Left renal pelvis (tissue), 4 donors: Measurements from ENCODE around the gene ID2. TPM values are rescaled to one million over a fixed set of nuclear protein-coding genes. Genes with fewer than 3 reads are reported as not detected.

Experiments
- DNase-seq, 4 donors: peaks; one replicate each; pipeline ENCODE4 v3.0.0-alpha.2; 2013; ENCODE audit warnings: low read depth in 4 of 4, low spot score in 3 of 4
- polyA plus RNA-seq, 4 donors: library from polyadenylated mRNA; unstranded; fragments of 120-200 nt; gene quantifications; one replicate each; pipeline ENCODE4 v1.2.1, GENCODE V29; 2013; ENCODE audit not compliant: insufficient read length in 4 of 4

ID2 gene
- polyA plus RNA-seq, 4 donors = 245 to 352 (median 299) TPM

DNA sequence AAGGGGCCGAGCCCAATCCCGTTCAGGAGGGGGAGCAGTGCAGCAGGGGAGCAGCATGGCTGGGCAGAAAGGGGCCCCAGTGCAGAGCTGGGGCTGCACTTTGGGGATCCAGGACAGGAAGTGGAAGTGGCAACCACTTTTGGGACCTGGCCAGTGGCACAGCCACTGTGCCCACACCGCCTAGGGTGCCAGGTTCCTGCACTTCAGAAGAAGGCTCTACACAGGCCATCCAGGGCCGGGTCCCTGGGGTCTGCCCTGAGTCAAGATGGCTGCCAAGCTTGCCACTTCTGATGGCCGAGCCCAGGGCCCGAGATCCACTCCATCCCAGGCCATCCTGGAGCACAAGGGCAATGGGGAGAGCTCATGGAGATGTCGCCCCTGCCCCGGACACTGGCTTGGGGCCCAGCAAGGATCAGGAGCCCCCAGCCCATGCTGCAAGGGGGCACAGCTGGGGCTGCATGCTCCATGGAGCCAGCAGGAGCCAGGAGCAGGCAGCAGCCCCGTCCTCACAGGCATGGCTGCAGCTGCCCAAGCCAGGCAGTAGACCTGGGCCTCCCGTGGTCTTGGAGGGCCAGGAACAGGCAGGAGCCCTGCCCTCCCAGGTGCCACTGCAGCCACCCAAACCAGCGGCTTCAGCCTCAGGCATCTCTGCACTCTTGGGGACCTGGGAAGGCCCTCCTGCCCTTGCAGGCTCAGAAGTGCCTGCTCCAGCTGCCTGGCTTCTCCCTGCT lies 35.0 kb upstream of the ID2 start:
- DNase-seq = no peak

GRCh38 chr2:8647462-8647857 lies 34.4 kb upstream of the ID2 start:
- DNase-seq = no peak

DNA sequence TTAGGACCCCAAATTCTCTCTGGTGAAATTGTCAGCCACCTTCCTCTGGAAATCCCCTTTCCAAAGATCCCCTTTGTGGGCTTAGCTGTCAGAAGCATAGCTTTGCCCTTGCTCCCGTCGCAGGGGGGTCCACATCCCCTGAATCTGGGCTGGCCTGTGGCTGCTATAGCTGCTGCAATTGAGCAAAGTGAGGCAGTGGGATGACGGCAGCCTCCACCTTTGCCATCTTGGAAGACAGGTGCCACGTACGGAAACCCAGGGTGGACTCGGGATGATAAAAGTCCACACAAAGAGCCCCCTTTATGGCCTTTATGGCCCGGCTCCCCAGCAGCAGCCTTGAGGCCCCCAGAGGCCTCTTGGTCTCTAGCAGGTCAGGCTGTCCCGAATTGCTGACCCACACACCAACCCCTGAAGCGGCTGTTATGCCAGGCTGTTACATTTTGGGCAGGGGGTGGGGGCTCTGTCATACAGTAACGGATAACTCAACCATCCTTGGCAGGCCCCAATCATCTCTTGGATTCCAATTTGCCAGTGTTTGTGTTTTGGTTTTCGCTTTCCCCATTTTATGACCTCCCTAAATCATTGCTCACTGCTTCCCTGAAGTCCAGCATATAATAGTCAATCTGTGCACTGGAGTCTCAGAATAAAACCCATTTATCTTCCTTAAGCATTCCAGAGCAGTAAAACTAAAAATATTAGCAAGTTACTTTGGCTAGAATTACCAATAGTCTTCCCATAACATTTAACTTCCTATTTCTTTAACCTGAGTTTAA lies 33.2 kb upstream of the ID2 start:
- no peak for DNase-seq

DNA sequence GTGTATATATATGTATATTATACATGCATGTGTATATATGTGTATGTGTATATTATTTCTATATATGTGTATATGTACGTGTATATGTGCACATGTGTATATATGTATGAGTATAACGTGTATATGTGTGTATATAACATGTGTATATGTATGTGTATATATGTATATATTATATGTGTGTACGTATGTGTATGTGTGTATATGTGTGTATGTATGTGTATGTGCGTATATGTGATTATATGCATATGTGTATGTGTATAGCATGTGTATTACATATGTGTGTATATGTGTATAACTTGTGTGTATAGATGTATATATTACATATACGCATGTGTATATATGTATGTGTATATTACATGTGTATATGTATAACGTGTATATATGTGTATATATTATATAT lies 32.1 kb upstream of the ID2 start:
- DNase-seq = no peak

- no peak for DNase-seq
These were observed 31.6 kb upstream of the ID2 start for GRCh38 chr2:8650256-8650655.

DNA sequence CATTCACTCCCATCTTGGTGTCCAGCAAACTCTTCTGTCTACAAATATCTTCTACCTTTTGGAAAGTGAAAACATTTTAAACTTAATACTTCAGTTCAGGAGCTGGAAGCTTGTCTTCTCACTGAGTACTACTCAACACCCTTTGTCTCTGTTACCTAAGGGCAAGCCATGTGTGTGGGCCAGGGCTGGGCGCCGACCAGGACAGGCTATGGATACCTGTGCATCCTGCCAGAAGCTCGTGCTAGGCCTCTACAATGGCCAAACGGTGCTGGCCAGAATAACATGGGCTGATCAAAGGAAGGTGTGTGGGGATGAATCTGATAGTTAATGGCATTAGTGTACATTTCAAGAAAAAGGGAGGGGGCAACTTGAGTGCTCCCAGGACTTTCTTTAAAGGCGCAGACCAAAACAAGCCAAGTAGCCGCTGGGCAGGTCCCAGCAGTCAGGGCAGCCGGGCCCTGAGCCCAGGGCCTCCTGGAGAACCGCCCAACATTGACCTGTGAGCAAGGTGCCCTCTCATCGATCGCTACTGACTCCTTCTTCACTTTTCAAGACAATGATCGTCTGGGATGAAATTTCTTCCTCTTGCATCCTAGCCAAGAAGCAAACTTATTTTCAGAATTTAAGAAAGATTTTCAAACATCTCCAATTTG lies 29.0 kb upstream of the ID2 start:
- DNase-seq = no peak

DNA sequence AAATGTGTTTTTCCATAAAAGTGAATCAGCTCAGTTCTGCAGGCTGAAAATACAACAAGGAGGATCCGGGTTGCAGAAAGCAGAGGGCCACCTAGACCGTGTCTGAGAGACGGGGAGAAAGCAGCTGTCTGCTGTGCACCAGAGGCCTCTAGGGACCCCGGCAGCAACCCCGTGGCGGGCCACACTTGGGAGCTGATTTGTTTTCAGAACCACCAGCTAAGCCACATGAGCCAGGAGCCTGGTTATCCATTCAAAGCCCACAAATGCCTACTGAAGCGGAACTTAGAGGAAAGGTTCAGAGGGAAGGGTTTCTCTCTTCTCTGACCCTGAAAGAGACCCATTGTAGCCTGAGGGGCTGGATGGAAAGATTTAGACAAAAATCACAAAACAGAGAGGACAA lies 28.4 kb upstream of the ID2 start:
- no peak for DNase-seq

DNA sequence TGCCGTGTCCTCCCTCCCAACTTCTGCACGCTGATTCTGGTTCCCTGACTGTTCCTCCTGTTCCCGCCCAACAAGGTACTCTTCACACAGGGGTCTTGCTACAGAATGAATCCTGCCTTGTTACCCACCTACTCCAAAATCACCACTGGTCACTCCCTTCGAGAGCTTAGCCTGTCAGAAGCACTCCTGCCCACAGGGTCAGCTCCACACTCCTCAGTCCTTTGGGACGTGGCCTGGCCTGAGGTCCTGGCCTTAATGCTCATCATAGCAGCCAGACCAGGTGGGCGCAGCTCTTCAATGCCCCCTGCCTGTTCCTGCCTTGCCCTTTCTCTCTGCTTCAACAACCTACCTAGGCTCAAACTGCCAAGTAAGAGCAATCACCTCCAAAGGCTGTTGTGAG lies 27.8 kb upstream of the ID2 start:
- DNase-seq = no peak

- no peak for DNase-seq
These were observed 27.4 kb upstream of the ID2 start for GRCh38 chr2:8654483-8654882.

DNA sequence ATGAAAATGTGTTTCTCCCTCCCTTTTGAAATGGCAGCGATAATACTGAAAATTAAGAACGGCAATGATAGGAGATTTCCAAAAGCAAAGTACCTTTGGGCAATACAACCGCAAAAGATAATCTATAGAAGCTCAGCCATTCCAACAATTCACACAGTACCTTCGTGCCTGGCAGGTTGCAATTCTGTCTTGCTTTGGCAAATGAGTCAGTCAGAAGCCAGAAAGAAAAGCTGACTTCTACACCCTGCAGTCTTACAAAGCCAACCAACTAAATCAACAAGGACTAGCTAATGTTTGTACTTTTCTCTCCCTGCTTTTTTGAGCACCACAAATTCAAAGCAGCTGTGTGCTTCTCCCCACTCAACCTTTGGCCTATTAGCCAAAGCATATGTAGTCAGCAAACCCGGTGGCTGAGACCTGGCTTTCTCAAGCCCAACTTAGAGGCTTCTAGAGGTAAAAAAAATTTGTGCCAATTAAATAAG lies 25.7 kb upstream of the ID2 start:
- no peak for DNase-seq

- DNase-seq = no peak
These were observed 25.0 kb upstream of the ID2 start for GRCh38 chr2:8656811-8657210.

GRCh38 chr2:8657423-8658062 lies 24.3 kb upstream of the ID2 start:
- no peak for DNase-seq

DNA sequence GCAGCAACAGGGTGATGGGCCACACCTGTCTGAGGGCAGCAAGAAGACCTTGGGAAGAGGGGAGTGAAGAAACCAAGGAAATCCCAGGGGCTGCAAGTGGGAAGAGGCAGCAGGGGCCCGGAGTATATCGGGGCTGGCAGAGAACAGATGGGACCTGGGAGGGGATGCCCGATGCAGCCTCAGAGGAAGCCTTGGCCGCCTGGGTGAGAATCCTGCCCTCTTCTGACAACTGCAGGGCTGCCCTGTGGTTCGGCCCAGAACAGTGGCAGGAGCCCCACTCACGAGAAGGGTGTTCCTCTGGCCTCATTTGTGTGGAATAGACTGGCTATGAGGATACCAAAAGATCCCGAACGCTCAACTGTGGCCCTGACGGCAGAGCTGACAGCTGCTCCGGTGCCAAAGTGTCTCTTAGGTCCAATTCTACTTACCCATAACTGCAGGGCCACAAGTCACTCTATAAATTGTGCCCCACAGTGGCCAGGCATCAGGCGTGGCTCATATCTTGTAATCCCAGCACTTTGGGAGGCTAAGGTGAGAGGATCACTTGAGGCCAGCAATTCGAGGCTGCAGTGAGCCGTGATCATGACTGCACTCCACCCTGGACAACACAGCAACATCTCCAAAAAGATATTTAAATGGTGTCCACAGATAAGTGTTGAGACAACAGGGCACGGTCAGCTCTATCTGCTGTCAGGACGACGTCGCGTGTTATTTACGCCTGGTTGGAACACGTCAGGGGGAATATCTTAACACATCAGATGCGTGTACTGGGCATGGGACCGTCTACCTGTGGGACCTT lies 23.6 kb upstream of the ID2 start:
- DNase-seq = no peak

DNA sequence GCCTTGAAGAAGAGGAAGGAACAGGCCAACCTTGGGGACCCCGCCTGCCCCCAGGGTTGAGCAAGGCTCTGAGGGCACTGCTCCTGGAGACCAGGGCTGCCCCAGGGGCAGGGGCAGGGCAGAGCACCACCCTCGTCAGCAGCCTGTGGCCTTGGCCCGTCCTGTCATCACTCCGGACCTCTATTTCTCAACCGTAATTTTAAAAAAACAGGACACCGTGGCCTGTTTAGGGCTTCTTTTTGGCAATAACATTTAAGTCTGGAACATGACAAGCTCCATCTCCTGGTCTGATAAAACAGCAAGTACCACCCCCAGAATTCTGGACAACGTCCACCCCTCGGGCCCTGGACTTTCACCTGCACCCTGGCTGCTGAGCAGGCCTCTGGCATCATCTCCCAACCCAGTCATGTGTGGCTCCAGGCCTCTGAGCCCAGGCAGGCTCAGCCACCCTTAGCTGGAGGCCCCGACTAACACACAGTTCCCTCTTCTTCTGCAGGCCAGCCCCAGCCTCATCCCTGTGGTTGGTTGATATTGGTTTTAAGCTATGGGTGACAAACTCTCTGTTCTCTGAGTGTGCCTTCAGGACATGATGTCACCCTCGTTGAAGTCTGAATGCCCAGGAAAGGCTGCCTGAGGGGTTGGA lies 22.6 kb upstream of the ID2 start:
- DNase-seq = no peak

GRCh38 chr2:8659735-8660492 lies 21.9 kb upstream of the ID2 start:
- DNase-seq = no peak

- no peak for DNase-seq
These were observed 20.6 kb upstream of the ID2 start for GRCh38 chr2:8661235-8661634.

GRCh38 chr2:8661736-8662135 lies 20.1 kb upstream of the ID2 start:
- DNase-seq = no peak

DNA sequence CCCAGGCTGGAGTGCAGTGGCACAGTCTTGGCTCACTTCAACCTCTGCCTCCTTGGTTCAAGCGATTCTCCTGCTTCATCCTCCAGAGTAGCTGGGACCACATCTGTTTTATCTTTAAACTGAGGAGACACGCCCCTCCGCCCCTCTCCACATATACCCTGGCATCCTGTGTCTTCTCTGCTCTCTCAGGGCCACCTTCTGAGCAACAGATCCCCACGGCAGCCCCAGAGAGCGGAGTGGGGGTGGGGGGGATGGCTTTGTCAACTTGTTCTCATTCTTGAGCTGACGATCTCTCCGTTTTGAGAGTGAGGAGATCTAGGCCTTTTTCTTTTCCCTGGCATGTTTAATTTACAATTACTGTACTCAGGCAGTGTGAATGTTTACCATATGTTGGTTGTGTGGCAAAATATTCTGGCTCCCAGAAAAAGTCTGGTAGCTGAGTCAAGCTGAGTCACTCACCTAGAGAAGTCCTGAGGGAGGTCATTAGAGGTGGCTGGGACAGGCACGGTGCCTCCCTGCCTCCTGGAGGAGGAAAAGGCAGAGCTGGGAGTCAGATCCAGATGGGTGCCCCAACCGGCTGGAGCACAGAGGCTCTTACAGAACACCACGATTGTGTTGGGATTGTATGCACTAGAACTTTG lies 19.5 kb upstream of the ID2 start:
- DNase-seq = no peak

DNA sequence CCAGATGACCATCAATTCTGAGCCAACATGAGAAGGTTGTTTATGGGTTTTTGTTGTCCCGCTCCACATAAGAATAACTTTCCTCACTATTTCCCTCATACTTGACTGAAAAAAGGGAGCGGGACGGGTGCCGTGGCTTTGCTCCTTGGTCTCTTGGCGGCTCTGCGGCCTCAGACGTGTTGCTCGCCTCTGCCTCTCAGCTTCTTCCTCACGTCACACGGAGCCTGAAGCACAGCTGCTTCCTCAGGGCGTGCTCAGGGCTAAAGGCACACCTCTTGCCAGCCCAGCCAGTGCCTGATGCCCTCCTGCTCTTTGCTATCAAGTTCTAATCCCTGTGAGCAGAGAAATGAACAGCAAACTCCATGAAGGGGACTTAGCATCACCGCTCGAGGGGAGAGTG lies 17.9 kb upstream of the ID2 start:
- no peak for DNase-seq
